Neuronal stem cell (in vitro differentiated cells): ENCODE measurements around the gene MUC5AC.
"Not testable (repeated sequence)": the region's sequence is repeated elsewhere in the genome, so short reads cannot be mapped to it uniquely, and the experiment has no call there.

Experiments used
- DNase-seq: peaks from one replicate; pipeline ENCODE4 v3.0.0-alpha.2; 2013; ENCODE audit warnings: low spot score
- H2AFZ ChIP-seq: one replicate; pipeline ENCODE4 v1.6.1; 2013; ENCODE audit warnings: mild to moderate bottlenecking, low read length, inconsistent platforms
- H2AK5ac ChIP-seq: 2 replicates; pipeline ENCODE4 v1.6.1; 2013; ENCODE audit warnings: low read depth, mild to moderate bottlenecking, inconsistent platforms, low read length, moderate library complexity, mixed read lengths
- H2BK120ac ChIP-seq: 2 replicates; pipeline ENCODE4 v1.6.1; 2013; ENCODE audit warnings: low read depth, mild to moderate bottlenecking, inconsistent platforms, low read length, moderate library complexity, mixed read lengths
- H2BK12ac ChIP-seq: one replicate; pipeline ENCODE4 v1.6.1; 2013; ENCODE audit warnings: low read length, inconsistent platforms
- H2BK15ac ChIP-seq: 2 replicates; pipeline ENCODE4 v1.6.1; 2013; ENCODE audit warnings: mild to moderate bottlenecking, low read length, inconsistent platforms, mixed read lengths
- H2BK5ac ChIP-seq: one replicate; pipeline ENCODE4 v1.6.1; 2013; ENCODE audit warnings: inconsistent platforms, mild to moderate bottlenecking, low read length, moderate library complexity
- H3K14ac ChIP-seq: one replicate; pipeline ENCODE4 v1.6.1; 2013; ENCODE audit warnings: low read length, inconsistent platforms
- H3K18ac ChIP-seq: 2 replicates; pipeline ENCODE4 v1.6.1; 2013; ENCODE audit warnings: low read length, inconsistent platforms
- H3K23ac ChIP-seq: 2 replicates; pipeline ENCODE4 v1.6.1; 2013; ENCODE audit warnings: low read depth, mild to moderate bottlenecking, mixed read lengths, low read length, inconsistent platforms; ENCODE audit not compliant: poor library complexity
- H3K27ac ChIP-seq: replicated peaks from 3 replicates; pipeline ENCODE4 v1.5.1; 2013; ENCODE audit warnings: low read length, inconsistent platforms
- H3K27me3 ChIP-seq, 3 experiments: 2 replicates each; pipeline ENCODE4 v1.6.1; 2013; ENCODE audit warnings: low read length in 3 of 3, mild to moderate bottlenecking in 2 of 3, inconsistent platforms in 1 of 3, low read depth in 1 of 3, mixed read lengths in 1 of 3, moderate library complexity in 1 of 3; ENCODE audit not compliant: control insufficient read depth in 3 of 3, insufficient read depth in 3 of 3
- H3K36me3 ChIP-seq, 2 donors: replicated peaks in 1 of 2; 2 replicates each; pipeline ENCODE4 v1.6.1; 2013; ENCODE audit warnings: low read length in 2 of 2; ENCODE audit not compliant: control insufficient read depth in 2 of 2, insufficient read depth in 2 of 2
- H3K4ac ChIP-seq: 2 replicates; pipeline ENCODE4 v1.6.1; 2013; ENCODE audit warnings: inconsistent platforms, mild to moderate bottlenecking, low read length, moderate library complexity
- H3K4me1 ChIP-seq, 2 donors: 1 replicate in 1 of 2; 2 replicates in 1 of 2; pipeline ENCODE4 v1.6.1; 2013; ENCODE audit warnings: low read length in 2 of 2, low read depth in 1 of 2; ENCODE audit not compliant: control insufficient read depth in 2 of 2, insufficient read depth in 1 of 2
- H3K4me2 ChIP-seq: one replicate; pipeline ENCODE4 v1.6.1; 2013; ENCODE audit warnings: mild to moderate bottlenecking, low read length, inconsistent platforms; ENCODE audit not compliant: insufficient read depth, poor library complexity, severe bottlenecking
- H3K4me3 ChIP-seq, 2 donors: 2 replicates each; pipeline ENCODE4 v1.5.1; 2013; ENCODE audit warnings: low read length in 2 of 2, mild to moderate bottlenecking in 2 of 2, inconsistent platforms in 1 of 2, moderate library complexity in 1 of 2
- H3K79me1 ChIP-seq: one replicate; pipeline ENCODE4 v1.6.1; 2013; ENCODE audit warnings: low read depth, mild to moderate bottlenecking, inconsistent platforms, low read length, moderate library complexity
- H3K9ac ChIP-seq: one replicate; pipeline ENCODE4 v1.6.1; 2013; ENCODE audit warnings: mild to moderate bottlenecking, low read depth, low read length, inconsistent platforms; ENCODE audit not compliant: poor library complexity
- H3K9me3 ChIP-seq, 2 donors: replicated peaks in 1 of 2; 2 replicates each; pipeline versions ENCODE3 to v1.6.1; 2013; ENCODE audit warnings: low read length in 2 of 2, mild to moderate bottlenecking in 2 of 2, inconsistent platforms in 1 of 2, low read depth in 1 of 2, mixed read lengths in 1 of 2, moderate library complexity in 1 of 2; ENCODE audit not compliant: control insufficient read depth in 2 of 2, insufficient read depth in 1 of 2
- H4K8ac ChIP-seq: one replicate; pipeline ENCODE4 v1.6.1; 2013; ENCODE audit warnings: low read depth, mild to moderate bottlenecking, inconsistent platforms, low read length, moderate library complexity
- H4K91ac ChIP-seq: one replicate; pipeline ENCODE4 v1.6.1; 2013; ENCODE audit warnings: low read length, low read depth, mild to moderate bottlenecking, inconsistent platforms; ENCODE audit not compliant: poor library complexity
- WGBS, 2 donors: extraction: QIAGEN DNeasy Blood & Tissue Kit; methylation state at CpG; one replicate each; pipeline ENCODE4 v1.1.7; 2013; ENCODE audit warnings: missing lambda C conversion rate in 2 of 2, mixed read lengths in 1 of 2; ENCODE audit not compliant: insufficient read length in 2 of 2, insufficient replicate concordance in 1 of 2; ENCODE audit errors: extremely low coverage in 2 of 2; 5-methylcytosine and 5-hydroxymethylcytosine counted together

Gene MUC5AC

GRCh38 chr11:1113405-1114201 lies 44.1 kb upstream of the MUC5AC start:
- H2AFZ ChIP-seq = no peak overlapping the region
- no CpG with 5 or more reads among the region's 36 CpGs for WGBS, 2 donors
- H3K27me3 ChIP-seq = peaks cover 0 to 2% (median 0%) of the 10 kb centered on the region in 3 experiments
- H2BK5ac ChIP-seq = no peak overlapping the region
- peak overlapping the region; percentile 4 for H3K18ac ChIP-seq
- H3K23ac ChIP-seq = no peak overlapping the region
- no peak overlapping the region for H3K4ac ChIP-seq
- peak overlapping the region; percentile 44 for H3K9ac ChIP-seq
- H4K8ac ChIP-seq = no peak overlapping the region
- peak overlapping the region; percentile 56 for H3K14ac ChIP-seq
- no peak overlapping the region for H3K4me3 ChIP-seq
- no peak overlapping the region for H2BK15ac ChIP-seq
- H2BK12ac ChIP-seq = peak overlapping the region; percentile 41
- H4K91ac ChIP-seq = no peak overlapping the region
- peak overlapping the region; percentile 46 for H2AK5ac ChIP-seq
- H3K4me1 ChIP-seq = no peaks in the 10 kb centered on the region
- H3K79me1 ChIP-seq = no peaks in the 10 kb centered on the region
- H3K4me2 ChIP-seq = no peak overlapping the region
- H3K9me3 ChIP-seq = peaks cover 0 to 3% of the 10 kb centered on the region in 2 donors
- H3K27ac ChIP-seq = no peak overlapping the region
- no peak overlapping the region for H2BK120ac ChIP-seq
- H3K36me3 ChIP-seq = no peaks in the 10 kb centered on the region
- no peak for DNase-seq

- H3K9ac ChIP-seq, H3K4me1 ChIP-seq, H4K8ac ChIP-seq, H3K14ac ChIP-seq, DNase-seq, H3K79me1 ChIP-seq, H3K27me3 ChIP-seq, H4K91ac ChIP-seq, H3K36me3 ChIP-seq, H3K27ac ChIP-seq, H3K4me2 ChIP-seq, H3K4ac ChIP-seq, H2AFZ ChIP-seq, H3K18ac ChIP-seq, H2BK12ac ChIP-seq, H2AK5ac ChIP-seq, H3K9me3 ChIP-seq, H3K4me3 ChIP-seq, H2BK120ac ChIP-seq, H3K23ac ChIP-seq, H2BK15ac ChIP-seq, H2BK5ac ChIP-seq: not testable (repeated sequence)
- no CpG with 5 or more reads among the region's 6 CpGs for WGBS, 2 donors
Observed at GRCh38 chr11:1115292-1115691, 42.5 kb upstream of the MUC5AC start.

DNA sequence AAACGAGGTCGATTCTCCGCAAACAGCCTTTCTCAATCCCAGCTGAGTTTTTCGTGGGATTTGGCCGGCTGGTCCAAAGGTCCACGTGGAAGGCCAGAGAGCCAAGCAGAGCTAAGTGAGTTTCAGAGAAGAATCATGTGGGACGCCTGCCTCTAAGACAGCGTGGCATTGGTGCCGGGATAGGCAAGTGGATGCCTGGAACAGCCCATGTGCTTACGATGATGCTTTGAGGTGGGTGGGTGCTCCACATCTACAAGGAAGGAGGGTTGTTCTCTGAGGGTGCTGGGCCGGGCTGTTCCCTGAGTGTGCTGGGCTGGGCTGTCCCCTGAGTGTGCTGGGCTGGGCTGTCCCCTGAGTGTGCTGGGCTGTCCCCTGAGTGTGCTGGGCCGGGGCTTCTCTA lies 41.6 kb upstream of the MUC5AC start:
- Histone ChIP-seq H3K9me3 (peaks cover 0 to 1% of the 10 kb centered on the region in 2 donors), H2BK15ac (no peak overlapping the region), H2BK5ac (no peak overlapping the region), H4K91ac (no peak overlapping the region), H3K36me3 (no peaks in the 10 kb centered on the region), H2AK5ac (peak overlapping the region; percentile 36), H3K4me2 (no peak overlapping the region), H3K27ac (no peak overlapping the region), H3K27me3 (peaks cover 0 to 3% (median 2%) of the 10 kb centered on the region in 3 experiments), H2BK12ac (no peak overlapping the region), H3K18ac (no peak overlapping the region), H2BK120ac (no peak overlapping the region), H3K4me1 (no peaks in the 10 kb centered on the region), H3K9ac (no peak overlapping the region), H3K14ac (no peak overlapping the region), H3K23ac (no peak overlapping the region), H4K8ac (peak overlapping the region; percentile 89), H3K4ac (no peak overlapping the region), H2AFZ (no peak overlapping the region), H3K4me3 (no peak overlapping the region), H3K79me1 (no peaks in the 10 kb centered on the region)
- DNase-seq = no peak
- no CpG with 5 or more reads among the region's 12 CpGs for WGBS, 2 donors

GRCh38 chr11:1116666-1117390 lies 40.9 kb upstream of the MUC5AC start:
- no peak overlapping the region for H3K23ac ChIP-seq
- no peak overlapping the region for H2BK120ac ChIP-seq
- no CpG with 5 or more reads among the region's 23 CpGs for WGBS, 2 donors
- H4K91ac ChIP-seq = no peak overlapping the region
- no peak overlapping the region for H2BK15ac ChIP-seq
- H3K4me2 ChIP-seq = no peak overlapping the region
- no peak overlapping the region for H4K8ac ChIP-seq
- no peak overlapping the region for H3K4me3 ChIP-seq
- H3K9ac ChIP-seq = no peak overlapping the region
- peak overlapping the region; percentile 42 for H3K18ac ChIP-seq
- no peak overlapping the region for H3K4ac ChIP-seq
- no peak overlapping the region for H2AK5ac ChIP-seq
- no peak overlapping the region for H2BK5ac ChIP-seq
- no peak overlapping the region for H2BK12ac ChIP-seq
- no peak overlapping the region for H3K27ac ChIP-seq
- H3K79me1 ChIP-seq = no peaks in the 10 kb centered on the region
- H3K9me3 ChIP-seq = no peaks in the 10 kb centered on the region
- no peak overlapping the region for H3K14ac ChIP-seq
- H3K4me1 ChIP-seq = no peaks in the 10 kb centered on the region
- DNase-seq = no peak
- no peak overlapping the region for H2AFZ ChIP-seq
- H3K27me3 ChIP-seq = peaks cover 0 to 8% (median 2%) of the 10 kb centered on the region in 3 experiments
- no peaks in the 10 kb centered on the region for H3K36me3 ChIP-seq
